SK-N-SH (cell line): Measurements from ENCODE around the gene ZNF142. TPM values are rescaled to one million over a fixed set of nuclear protein-coding genes. Genes with fewer than 3 reads are reported as not detected.

ENCODE experiments used
- CTCF ChIA-PET: fragments of 300-600, 350-600 bp; formaldehyde crosslinking; extraction: SDS; loops from one replicate; lab custom pipeline; 2021; lab: Yijun Ruan, JAX
- POLR2A ChIA-PET: fragments of 350-600 bp; sonication (Branson Sonifier 250); formaldehyde crosslinking; extraction: SDS; loops from one replicate; lab custom pipeline; 2020; ENCODE audit warnings: antibody characterized with exemption, inconsistent platforms; lab: Yijun Ruan, JAX
- DNase-seq: peaks from one replicate; pipeline ENCODE4 v3.0.0; 2012
- H2AFZ ChIP-seq: fragments of 200-600 bp; sonication (generic); 2 replicates; pipeline ENCODE4 v1.8.1; 2016; ENCODE audit warnings: antibody characterized with exemption, mild to moderate bottlenecking, low read depth
- H3F3A ChIP-seq: fragments of 200-600 bp; sonication (generic); replicated peaks from 2 replicates; pipeline ENCODE3; 2016; ENCODE audit warnings: antibody characterized with exemption, mild to moderate bottlenecking; ENCODE audit not compliant: insufficient read depth
- H3K27ac ChIP-seq, 2 experiments: fragments of 200-500 bp in 1 of 2; fragments of 200-600 bp in 1 of 2; sonication (Bioruptor generic) in 1 of 2; sonication (generic), shearing (Covaris generic) in 1 of 2; 2 replicates each; pipeline versions ENCODE4 v1.5.1 to v1.6.1; 2014 to 2016; ENCODE audit warnings: low read depth in 2 of 2, inconsistent platforms in 1 of 2, low read length in 1 of 2, mild to moderate bottlenecking in 1 of 2, mixed read lengths in 1 of 2
- H3K27me3 ChIP-seq: fragments of 200-600 bp; sonication (generic), shearing (Covaris generic); 2 replicates; pipeline ENCODE4 v1.6.1; 2016; ENCODE audit warnings: mixed run types; ENCODE audit not compliant: insufficient read depth
- H3K36me3 ChIP-seq, 2 experiments: fragments of 200-500 bp in 1 of 2; fragments of 200-600 bp in 1 of 2; sonication (Bioruptor generic) in 1 of 2; sonication (generic) in 1 of 2; replicated peaks in 1 of 2; 2 replicates each; pipeline versions ENCODE3 to v1.5.1; 2014 to 2016; ENCODE audit warnings: low read length in 1 of 2, mild to moderate bottlenecking in 1 of 2; ENCODE audit not compliant: insufficient read depth in 2 of 2, control insufficient read depth in 1 of 2
- H3K4me1 ChIP-seq, 2 experiments: fragments of 200-500 bp in 1 of 2; fragments of 200-600 bp in 1 of 2; sonication (Bioruptor generic) in 1 of 2; sonication (generic), shearing (Covaris generic) in 1 of 2; 2 replicates each; pipeline versions ENCODE4 v1.5.1 to v1.6.1; 2014 to 2016; ENCODE audit warnings: low read depth in 1 of 2, low read length in 1 of 2, mixed run types in 1 of 2; ENCODE audit not compliant: insufficient read depth in 2 of 2, control insufficient read depth in 1 of 2
- H3K4me2 ChIP-seq: fragments of 200-600 bp; sonication (generic), shearing (Covaris generic); 2 replicates; pipeline ENCODE4 v1.6.1; 2017; ENCODE audit warnings: mixed run types
- H3K4me3 ChIP-seq, 2 experiments: fragments of 200-500 bp in 1 of 2; fragments of 200-600 bp in 1 of 2; sonication (Bioruptor generic) in 1 of 2; sonication (generic), shearing (Covaris generic) in 1 of 2; 2 replicates each; pipeline versions ENCODE4 v1.5.1 to v1.8.1; 2014 to 2016; ENCODE audit warnings: low read depth in 2 of 2, inconsistent platforms in 1 of 2, low read length in 1 of 2, mild to moderate bottlenecking in 1 of 2, mixed read lengths in 1 of 2, moderate library complexity in 1 of 2
- H3K79me2 ChIP-seq: fragments of 200-600 bp; sonication (generic); 2 replicates; pipeline ENCODE4 v1.8.1; 2017; ENCODE audit warnings: mild to moderate bottlenecking; ENCODE audit not compliant: insufficient read depth
- H3K9ac ChIP-seq: fragments of 200-600 bp; sonication (generic); 2 replicates; pipeline ENCODE4 v1.6.1; 2017; ENCODE audit warnings: mixed run types
- H3K9me2 ChIP-seq: fragments of 200-600 bp; sonication (generic); 2 replicates; pipeline ENCODE4 v1.6.1; 2017; ENCODE audit warnings: mixed run types
- H3K9me3 ChIP-seq: fragments of 200-600 bp; sonication (generic); 2 replicates; pipeline ENCODE4 v1.6.1; 2017; ENCODE audit warnings: mixed run types, mild to moderate bottlenecking, moderate library complexity
- H4K20me1 ChIP-seq: fragments of 200-600 bp; sonication (generic); 2 replicates; pipeline ENCODE4 v1.6.1; 2017; ENCODE audit warnings: mild to moderate bottlenecking, mixed run types; ENCODE audit not compliant: insufficient read depth
- EZH2phosphoT487 ChIP-seq: fragments of 200-600 bp; sonication (generic); IDR thresholded peaks from 2 replicates; pipeline ENCODE4 v1.6.1; 2017; ENCODE audit warnings: low read depth, mixed run types, mild to moderate bottlenecking, antibody characterized with exemption, moderate library complexity, borderline replicate concordance
- FOXJ3 ChIP-seq: sonication (generic); formaldehyde crosslinking; IDR thresholded peaks from 2 replicates; pipeline ENCODE4 v1.5.1; 2020; ENCODE audit warnings: mild to moderate bottlenecking, missing genetic modification reagents
- GABPA ChIP-seq: IDR thresholded peaks from 2 replicates; pipeline ENCODE4 v1.4.0; 2012; ENCODE audit warnings: low read depth, mild to moderate bottlenecking
- GATA2 ChIP-seq: sonication (generic); formaldehyde crosslinking; IDR thresholded peaks from 2 replicates; pipeline ENCODE4 v1.5.0; 2020; ENCODE audit warnings: mild to moderate bottlenecking, missing genetic modification reagents
- JUND ChIP-seq: IDR thresholded peaks from 2 replicates; pipeline ENCODE4 v1.4.0; 2012
- MEF2A ChIP-seq: IDR thresholded peaks from 2 replicates; pipeline ENCODE4 v1.4.0; 2012; ENCODE audit warnings: low read depth, borderline replicate concordance
- NRF1 ChIP-seq: IDR thresholded peaks from 2 replicates; pipeline ENCODE4 v1.6.1; 2012; ENCODE audit warnings: low read depth, mild to moderate bottlenecking, low read length
- POLR2AphosphoS5 ChIP-seq: IDR thresholded peaks from 2 replicates; pipeline ENCODE4 v1.6.1; 2012; ENCODE audit warnings: low read depth, low read length
- REST ChIP-seq: IDR thresholded peaks from 2 replicates; pipeline ENCODE4 v1.6.1; 2012; ENCODE audit warnings: mild to moderate bottlenecking, low read depth, low read length, moderate library complexity
- RFX5 ChIP-seq: IDR thresholded peaks from 2 replicates; pipeline ENCODE4 v1.6.1; 2012; ENCODE audit warnings: mild to moderate bottlenecking, improper control_type of control experiment, low read length
- RXRA ChIP-seq: IDR thresholded peaks from 2 replicates; pipeline ENCODE4 v1.4.0; 2012; ENCODE audit warnings: low read depth, mild to moderate bottlenecking, borderline replicate concordance
- TAF1 ChIP-seq: IDR thresholded peaks from 2 replicates; pipeline ENCODE4 v1.6.1; 2012; ENCODE audit warnings: low read depth, mild to moderate bottlenecking, low read length, moderate library complexity, borderline replicate concordance
- USF2 ChIP-seq: fragments of 150-350 bp; IDR thresholded peaks from 2 replicates; pipeline ENCODE4 v1.6.1; 2017; ENCODE audit warnings: antibody characterized with exemption, low read length, low read depth, borderline replicate concordance
- YY1 ChIP-seq: IDR thresholded peaks from 2 replicates; pipeline ENCODE4 v1.4.0; 2012; ENCODE audit warnings: low read depth, mild to moderate bottlenecking
- ZBTB33 ChIP-seq: IDR thresholded peaks from 2 replicates; pipeline ENCODE4 v1.4.0; 2012; ENCODE audit warnings: low read depth, borderline replicate concordance
- WGBS: methylation state at CpG from one replicate; pipeline ENCODE4 v1.1.6; 2017; ENCODE audit warnings: low lambda C conversion rate; 5-methylcytosine and 5-hydroxymethylcytosine counted together
- polyA plus RNA-seq, 3 experiments: library from polyadenylated mRNA; depleted of rRNA; stranded (reverse); fragments of >200 nt; gene quantifications; 2 replicates each; pipeline ENCODE4 v1.2.3, GENCODE V29; 2012

The ZNF142 gene
- polyA plus RNA-seq, 1 of the 3 experiments (the other 2 are of a cell fraction) = 8.1 TPM

- TF ChIP-seq YY1 (no peak), GATA2 (no peak), GABPA (no peak)
Measured at GRCh38 chr2:218643751-218644310, 15.6 kb downstream of the ZNF142 start (continued).

- Histone ChIP-seq H3K4me2 (no peak overlapping the region), H3K4me1 (no peaks in the 10 kb centered on the region), H2AFZ (no peak overlapping the region), H3K4me3 (no peak overlapping the region), H3K9me2 (no peaks in the 10 kb centered on the region), H3K79me2 (peaks cover 4% of the 10 kb centered on the region), H3K27me3 (no peaks in the 10 kb centered on the region), H3K36me3 (peaks cover 30 to 78% of the 10 kb centered on the region in 2 experiments), H3K27ac (no peak overlapping the region), H3F3A (peaks cover 3% of the 10 kb centered on the region), H3K9ac (no peak overlapping the region), H3K9me3 (no peaks in the 10 kb centered on the region), H4K20me1 (no peaks in the 10 kb centered on the region)
- TF ChIP-seq RFX5 (no peak), MEF2A (no peak), EZH2phosphoT487 (no peak), FOXJ3 (CRISPR knock-in tag) (no peak), NRF1 (no peak), POLR2AphosphoS5 (no peak), ZBTB33 (no peak), JUND (no peak), REST (no peak), TAF1 (no peak), USF2 (no peak), RXRA (no peak)
- WGBS = 92% methylated on average over 14 of the region's 17 CpGs
- POLR2A ChIA-PET = interaction anchor here (1.1 kb wide), 1 partner anchor 36 kb away, joined by 3 read pairs; the partner anchor contains the start of gene PLCD4
- DNase-seq = no peak
- CTCF ChIA-PET = no interaction called here
Measured at GRCh38 chr2:218642786-218643185, 16.6 kb downstream of the ZNF142 start.
